T-cell (primary cell): ENCODE data around the gene GPR62. TPM values are rescaled to one million over a fixed set of nuclear protein-coding genes. Genes with fewer than 3 reads are reported as not detected.

Source experiments
- ATAC-seq, 4 experiments: fragments of 200-7000 bp in 3 of 4; fragments of 150-1000 bp in 1 of 4; cut with Tn5 transposase; replicated peaks in 1 of 4; 1 replicate in 3 of 4; 2 replicates in 1 of 4; pipeline ENCODE4 v1.10.0; 2021; ENCODE audit warnings: moderate library complexity in 3 of 4, mild to moderate bottlenecking in 2 of 4, moderate number of reproducible peaks in 1 of 4
- CTCF ChIA-PET, 2 donors: fragments of 300-600 bp; sonication (Branson Sonifier 250); formaldehyde crosslinking; loops; one replicate each; lab custom pipeline; 2022; ENCODE audit warnings: antibody characterized with exemption in 2 of 2; lab: Charles Lee
- POLR2A ChIA-PET, 2 donors: fragments of 300-600 bp; sonication (Branson Sonifier 250); formaldehyde crosslinking; loops; one replicate each; lab custom pipeline; 2022; ENCODE audit warnings: antibody characterized with exemption in 2 of 2; lab: Charles Lee
- DNase-seq, 35 experiments: peaks; one replicate each; pipeline versions ENCODE4 v3.0.0 to v3.0.0-alpha.2; 2013 to 2023
- H3K27ac ChIP-seq: one replicate; pipeline ENCODE4 v1.5.1; 2013; ENCODE audit warnings: low read length
- H3K27me3 ChIP-seq, 2 experiments: replicated peaks in 1 of 2; 1 replicate in 1 of 2; 2 replicates in 1 of 2; pipeline versions ENCODE4 v1.6.1 to v1.7.0; 2013; ENCODE audit warnings: low read length in 1 of 2, mixed read lengths in 1 of 2; ENCODE audit not compliant: control insufficient read depth in 2 of 2, insufficient read depth in 2 of 2; ENCODE audit errors: extremely low read depth in 1 of 2
- H3K36me3 ChIP-seq, 2 donors: 1 replicate in 1 of 2; 2 replicates in 1 of 2; pipeline versions ENCODE4 v1.6.1 to v1.7.0; 2013; ENCODE audit warnings: low read length in 1 of 2; ENCODE audit not compliant: control insufficient read depth in 2 of 2, insufficient read depth in 1 of 2; ENCODE audit errors: extremely low read depth in 1 of 2
- H3K4me1 ChIP-seq, 2 experiments: 1 replicate in 1 of 2; 2 replicates in 1 of 2; pipeline versions ENCODE4 v1.6.1 to v1.7.0; 2013; ENCODE audit warnings: low read length in 2 of 2, mixed read lengths in 1 of 2; ENCODE audit not compliant: insufficient read depth in 2 of 2, control insufficient read depth in 1 of 2; ENCODE audit errors: extremely low read depth in 1 of 2
- H3K4me3 ChIP-seq, 2 donors: 1 replicate in 1 of 2; 2 replicates in 1 of 2; pipeline versions ENCODE4 v1.5.1 to v1.7.0; 2013; ENCODE audit warnings: mild to moderate bottlenecking in 2 of 2, low read length in 1 of 2, moderate library complexity in 1 of 2; ENCODE audit not compliant: control insufficient read depth in 1 of 2; ENCODE audit errors: extremely low read depth in 1 of 2
- H3K9me3 ChIP-seq: 2 replicates; pipeline ENCODE4 v1.7.0; 2013
- H3K27ac Mint-ChIP-seq, 2 donors: one replicate each; pipeline ENCODE4 v1.8.0; 2020 to 2021; ENCODE audit warnings: mild to moderate bottlenecking in 2 of 2, mixed read lengths in 2 of 2
- H3K27me3 Mint-ChIP-seq, 2 donors: one replicate each; pipeline ENCODE4 v1.8.0; 2021 to 2022; ENCODE audit warnings: mixed read lengths in 2 of 2
- H3K36me3 Mint-ChIP-seq: one replicate; pipeline ENCODE4 v1.8.0; 2021; ENCODE audit warnings: mixed read lengths
- H3K4me1 Mint-ChIP-seq, 3 donors: one replicate each; pipeline ENCODE4 v1.8.0; 2020 to 2022; ENCODE audit warnings: mixed read lengths in 3 of 3, mild to moderate bottlenecking in 1 of 3
- H3K4me3 Mint-ChIP-seq, 3 donors: one replicate each; pipeline ENCODE4 v1.8.0; 2020 to 2022; ENCODE audit warnings: mild to moderate bottlenecking in 3 of 3, mixed read lengths in 3 of 3, moderate library complexity in 3 of 3
- H3K9me3 Mint-ChIP-seq, 3 donors: one replicate each; pipeline ENCODE4 v1.8.0; 2020 to 2022; ENCODE audit warnings: mixed read lengths in 3 of 3
- WGBS: methylation state at CpG from one replicate; pipeline ENCODE4 v1.1.5; 2013; ENCODE audit warnings: missing lambda C conversion rate; ENCODE audit not compliant: insufficient coverage; 5-methylcytosine and 5-hydroxymethylcytosine counted together
- total RNA-seq, 35 experiments: library from RNA in 6 of 35; stranded (reverse) in 6 of 35; fragments of 120-200 nt in 1 of 35; gene quantifications; one replicate each; pipeline versions ENCODE4 v1.2.1 to v1.2.4 and lab custom pipeline; 2013 to 2026

The GPR62 gene
- total RNA-seq, 5 donors from 2014 or later (not counting 1 experiment from before 2014, with no cell fraction given): not detected

GRCh38 chr3:51947215-51947900 lies 7.8 kb upstream of the GPR62 start:
- ATAC-seq (no peak), DNase-seq (no peak)

GRCh38 chr3:51948016-51948580 lies 7.1 kb upstream of the GPR62 start:
- ChIA-PET CTCF (no interaction called here), POLR2A (no interaction called here)
- Mint-ChIP-seq H3K9me3 (no peaks in the 10 kb centered on the region), H3K4me3 (no peak overlapping the region), H3K27me3 (peaks cover 4 to 6% of the 10 kb centered on the region in 2 donors), H3K27ac (no peak overlapping the region), H3K4me1 (peaks cover under 1 to 6% (median 2%) of the 10 kb centered on the region in 3 donors), H3K36me3 (peaks cover 5% of the 10 kb centered on the region)
- no peak for DNase-seq
- no peaks in the 10 kb centered on the region for H3K27me3 ChIP-seq
- no peaks in the 10 kb centered on the region for H3K9me3 ChIP-seq
- 89% methylated on average over 9 of the region's 10 CpGs for WGBS
- H3K4me3 ChIP-seq: no peak overlapping the region
- ATAC-seq: no peak
- peaks cover 0 to 6% of the 10 kb centered on the region in 2 experiments for H3K4me1 ChIP-seq
- no peaks in the 10 kb centered on the region for H3K36me3 ChIP-seq
- H3K27ac ChIP-seq: no peak overlapping the region

More at GRCh38 chr3:51947215-51947900, 7.8 kb upstream of the GPR62 start:
- Histone ChIP-seq H3K4me3 (no peak overlapping the region), H3K27ac (no peak overlapping the region), H3K9me3 (no peaks in the 10 kb centered on the region), H3K36me3 (no peaks in the 10 kb centered on the region), H3K27me3 (no peaks in the 10 kb centered on the region), H3K4me1 (peaks cover 0 to 13% of the 10 kb centered on the region in 2 experiments)
- Mint-ChIP-seq H3K27ac (no peak overlapping the region), H3K27me3 (peaks cover 2 to 3% of the 10 kb centered on the region in 2 donors), H3K36me3 (peaks cover 5% of the 10 kb centered on the region), H3K4me3 (no peak overlapping the region), H3K4me1 (peaks cover 8 to 13% (median 9%) of the 10 kb centered on the region in 3 donors), H3K9me3 (no peaks in the 10 kb centered on the region)
- WGBS: 88% methylated on average over 9 of the region's 13 CpGs
- CTCF ChIA-PET: no interaction called here
- POLR2A ChIA-PET: no interaction called here

- no peaks in the 10 kb centered on the region for H3K9me3 Mint-ChIP-seq
- H3K27me3 ChIP-seq: peaks cover 0 to 4% of the 10 kb centered on the region in 2 experiments
- no peaks in the 10 kb centered on the region for H3K4me1 ChIP-seq
- POLR2A ChIA-PET: no interaction called here
- CTCF ChIA-PET: no interaction called here
- WGBS: 97% methylated on average over 5 of the region's 5 CpGs
- H3K4me3 Mint-ChIP-seq: no peak overlapping the region
- no peak for ATAC-seq
- peaks cover 12 to 17% of the 10 kb centered on the region in 2 donors for H3K27me3 Mint-ChIP-seq
- no peak overlapping the region for H3K27ac ChIP-seq
- no peak overlapping the region for H3K27ac Mint-ChIP-seq
- no peak for DNase-seq
- no peaks in the 10 kb centered on the region for H3K9me3 ChIP-seq
- H3K36me3 Mint-ChIP-seq: peaks cover 5% of the 10 kb centered on the region
- H3K4me3 ChIP-seq: no peak overlapping the region
- no peaks in the 10 kb centered on the region for H3K36me3 ChIP-seq
- H3K4me1 Mint-ChIP-seq: peaks cover 0 to 1% (median 0%) of the 10 kb centered on the region in 3 donors
Measured at GRCh38 chr3:51949121-51949520, 6.1 kb upstream of the GPR62 start.

GRCh38 chr3:51950899-51951298 lies 4.3 kb upstream of the GPR62 start:
- Histone ChIP-seq H3K9me3 (no peaks in the 10 kb centered on the region), H3K36me3 (no peaks in the 10 kb centered on the region), H3K4me1 (peaks cover 0 to 6% of the 10 kb centered on the region in 2 experiments), H3K4me3 (no peak overlapping the region), H3K27me3 (peaks cover 3 to 17% of the 10 kb centered on the region in 2 experiments), H3K27ac (no peak overlapping the region)
- Mint-ChIP-seq H3K4me3 (no peak overlapping the region), H3K4me1 (peaks cover 0 to 2% (median 0%) of the 10 kb centered on the region in 3 donors), H3K27ac (no peak overlapping the region), H3K9me3 (no peaks in the 10 kb centered on the region), H3K27me3 (peaks cover 20 to 23% of the 10 kb centered on the region in 2 donors), H3K36me3 (peaks cover 5% of the 10 kb centered on the region)
- POLR2A ChIA-PET: interaction anchor here in 1 of 2 donors (0.5 kb wide), 1 partner anchor 200 kb away, joined by 3 read pairs; no protein-coding TSS in a partner anchor
- 100% methylated on average over 1 of the region's 2 CpGs for WGBS
- no peak for DNase-seq
- ATAC-seq: no peak
- CTCF ChIA-PET: no interaction called here

- H3K27me3 Mint-ChIP-seq: peaks cover 20 to 35% of the 10 kb centered on the region in 2 donors
- no peak overlapping the region for H3K27ac ChIP-seq
- H3K4me1 ChIP-seq: peaks cover 2 to 17% of the 10 kb centered on the region in 2 experiments
- H3K36me3 ChIP-seq: no peaks in the 10 kb centered on the region
- H3K4me1 Mint-ChIP-seq: peaks cover 5 to 7% (median 6%) of the 10 kb centered on the region in 3 donors
- H3K4me3 ChIP-seq: no peak overlapping the region
- POLR2A ChIA-PET: no interaction called here
- H3K9me3 Mint-ChIP-seq: no peaks in the 10 kb centered on the region
- peak overlapping the region in 1 of 2 donors; percentile 25 for H3K27ac Mint-ChIP-seq
- no peak for ATAC-seq
- WGBS: 100% methylated on average over 1 of the region's 3 CpGs
- H3K9me3 ChIP-seq: no peaks in the 10 kb centered on the region
- peak overlapping the region in 1 of 3 donors; percentile 22 for H3K4me3 Mint-ChIP-seq
- CTCF ChIA-PET: no interaction called here
- no peak for DNase-seq
- peaks cover 8% of the 10 kb centered on the region for H3K36me3 Mint-ChIP-seq
- H3K27me3 ChIP-seq: peaks cover 3 to 37% of the 10 kb centered on the region in 2 experiments
Measured at GRCh38 chr3:51953445-51953844, 1.7 kb upstream of the GPR62 start.

GRCh38 chr3:51954105-51954504 lies 1.1 kb upstream of the GPR62 start:
- no peak for ATAC-seq
- no peaks in the 10 kb centered on the region for H3K36me3 ChIP-seq
- 64% methylated on average over 6 of the region's 6 CpGs for WGBS
- H3K4me3 Mint-ChIP-seq: peak overlapping the region in 1 of 3 donors; percentile 32
- H3K27ac ChIP-seq: no peak overlapping the region
- H3K27me3 ChIP-seq: peaks cover 3 to 44% of the 10 kb centered on the region in 2 experiments
- H3K4me3 ChIP-seq: no peak overlapping the region
- H3K9me3 Mint-ChIP-seq: no peaks in the 10 kb centered on the region
- DNase-seq: no peak
- peaks cover 7% of the 10 kb centered on the region for H3K36me3 Mint-ChIP-seq
- ChIA-PET CTCF (no interaction called here), POLR2A (no interaction called here)
- peaks cover 2 to 17% of the 10 kb centered on the region in 2 experiments for H3K4me1 ChIP-seq
- H3K27me3 Mint-ChIP-seq: peaks cover 20 to 37% of the 10 kb centered on the region in 2 donors
- H3K4me1 Mint-ChIP-seq: peaks cover 5 to 7% (median 6%) of the 10 kb centered on the region in 3 donors
- no peaks in the 10 kb centered on the region for H3K9me3 ChIP-seq
- peak overlapping the region in 1 of 2 donors; percentile 25 for H3K27ac Mint-ChIP-seq
